HEK293T (cell line): ENCODE measurements around the gene RNF32.

Source experiments
- CTCF ChIA-PET: fragments of 350-600 bp; formaldehyde crosslinking; extraction: SDS; loops from one replicate; lab custom pipeline; 2021; ENCODE audit warnings: antibody characterized with exemption, inconsistent platforms; lab: Yijun Ruan, JAX
- POLR2A ChIA-PET: fragments of 350-600 bp; formaldehyde crosslinking; extraction: SDS; loops from one replicate; lab custom pipeline; 2020; ENCODE audit warnings: antibody characterized with exemption, inconsistent platforms; lab: Yijun Ruan, JAX
- DNase-seq: peaks from one replicate; pipeline ENCODE4 v3.0.0; 2012; ENCODE audit warnings: mixed read lengths; ENCODE audit errors: extremely low spot score
- ARNT ChIP-seq: fragments of 450-650 bp; IDR thresholded peaks from 2 replicates; pipeline ENCODE4 v1.6.1; 2017; ENCODE audit warnings: mild to moderate bottlenecking
- BHLHE40 ChIP-seq: fragments of 450-650 bp; IDR thresholded peaks from 2 replicates; pipeline ENCODE4 v1.6.1; 2016; ENCODE audit warnings: mild to moderate bottlenecking, moderate library complexity, borderline replicate concordance
- CTBP1 ChIP-seq: fragments of 450-650 bp; IDR thresholded peaks from 2 replicates; pipeline ENCODE4 v1.6.1; 2016; ENCODE audit warnings: borderline replicate concordance
- ELF4 ChIP-seq: fragments of 450-650 bp; IDR thresholded peaks from 2 replicates; pipeline ENCODE4 v1.6.1; 2017; ENCODE audit warnings: antibody characterized with exemption
- FOXA1 ChIP-seq: fragments of 450-650 bp; IDR thresholded peaks from 2 replicates; pipeline ENCODE4 v1.6.1; 2016; ENCODE audit warnings: mild to moderate bottlenecking
- FOXK2 ChIP-seq: fragments of 450-650 bp; IDR thresholded peaks from 2 replicates; pipeline ENCODE4 v1.6.1; 2016; ENCODE audit warnings: mild to moderate bottlenecking
- FOXM1 ChIP-seq: fragments of 450-650 bp; IDR thresholded peaks from 2 replicates; pipeline ENCODE4 v1.6.1; 2017; ENCODE audit warnings: mild to moderate bottlenecking, borderline replicate concordance
- HDGF ChIP-seq: fragments of 450-650 bp; IDR thresholded peaks from 2 replicates; pipeline ENCODE4 v1.6.1; 2017; ENCODE audit warnings: antibody characterized with exemption, borderline replicate concordance
- L3MBTL2 ChIP-seq: fragments of 450-650 bp; conservative IDR thresholded peaks from 2 replicates; pipeline ENCODE4 v1.6.1; 2016; ENCODE audit warnings: mild to moderate bottlenecking
- LEF1 ChIP-seq: fragments of 450-650 bp; IDR thresholded peaks from 2 replicates; pipeline ENCODE4 v1.6.1; 2017; ENCODE audit warnings: mild to moderate bottlenecking, borderline replicate concordance
- NFRKB ChIP-seq: fragments of 450-650 bp; IDR thresholded peaks from 2 replicates; pipeline ENCODE4 v1.6.1; 2016; ENCODE audit warnings: mild to moderate bottlenecking, moderate library complexity
- PKNOX1 ChIP-seq: fragments of 450-650 bp; IDR thresholded peaks from 2 replicates; pipeline ENCODE4 v1.6.1; 2016
- SP1 ChIP-seq: fragments of 450-650 bp; IDR thresholded peaks from 2 replicates; pipeline ENCODE4 v1.6.1; 2017
- SUZ12 ChIP-seq: fragments of 450-650 bp; IDR thresholded peaks from 2 replicates; pipeline ENCODE4 v1.6.1; 2016; ENCODE audit warnings: mild to moderate bottlenecking
- TARDBP ChIP-seq: fragments of 450-650 bp; IDR thresholded peaks from 2 replicates; pipeline ENCODE4 v1.6.1; 2016
- ZNF384 ChIP-seq: fragments of 450-650 bp; IDR thresholded peaks from 2 replicates; pipeline ENCODE4 v1.6.1; 2016

RNF32 gene

GRCh38 chr7:156656598-156656997 is 16.0 kb downstream of the RNF32 start:
- ChIA-PET CTCF (no interaction called here), POLR2A (no interaction called here)
- TF ChIP-seq NFRKB (no peak), FOXM1 (no peak), LEF1 (no peak), SUZ12 (no peak), HDGF (no peak), BHLHE40 (no peak), ARNT (no peak), ELF4 (no peak), TARDBP (no peak), SP1 (no peak), PKNOX1 (no peak), FOXK2 (no peak), ZNF384 (no peak), L3MBTL2 (no peak), FOXA1 (no peak)
- DNase-seq: no peak

- POLR2A ChIA-PET: no interaction called here
- TF ChIP-seq TARDBP: no peak
- no peak for TF ChIP-seq L3MBTL2
- TF ChIP-seq ARNT: no peak
- no peak for TF ChIP-seq FOXK2
- TF ChIP-seq HDGF: no peak
- no peak for TF ChIP-seq SP1
- TF ChIP-seq PKNOX1: no peak
- no peak for TF ChIP-seq LEF1
- no peak for TF ChIP-seq BHLHE40
- TF ChIP-seq ZNF384: no peak
- TF ChIP-seq FOXM1: no peak
- TF ChIP-seq SUZ12: no peak
- TF ChIP-seq FOXA1: no peak
- no peak for TF ChIP-seq CTBP1
- no peak for TF ChIP-seq NFRKB
- no peak for TF ChIP-seq ELF4
- DNase-seq: no peak
- CTCF ChIA-PET: no interaction called here
Observed at GRCh38 chr7:156657681-156658080, 17.1 kb downstream of the RNF32 start.

- CTCF ChIA-PET: no interaction called here
Observed at GRCh38 chr7:156659203-156659602, 18.6 kb downstream of the RNF32 start.

GRCh38 chr7:156659961-156660360 is 19.4 kb downstream of the RNF32 start:
- POLR2A ChIA-PET: no interaction called here
- CTCF ChIA-PET: no interaction called here
- no peak for DNase-seq

More at GRCh38 chr7:156659203-156659602, 18.6 kb downstream of the RNF32 start:
- POLR2A ChIA-PET: no interaction called here
- no peak for DNase-seq
- TF ChIP-seq ZNF384 (no peak), PKNOX1 (no peak), ELF4 (no peak), FOXM1 (no peak), FOXA1 (no peak), HDGF (no peak)

GRCh38 chr7:156661637-156662036 is 21.1 kb downstream of the RNF32 start:
- DNase-seq: no peak
- POLR2A ChIA-PET: no interaction called here
- CTCF ChIA-PET: interaction anchor here (0.7 kb wide), 1 partner anchor 688 kb away, joined by 5 read pairs; no protein-coding TSS in a partner anchor
- TF ChIP-seq ELF4 (no peak), ARNT (no peak), ZNF384 (no peak), LEF1 (no peak), FOXM1 (no peak), NFRKB (no peak), PKNOX1 (no peak), SUZ12 (no peak)

More at GRCh38 chr7:156659961-156660360, 19.4 kb downstream of the RNF32 start:
- TF ChIP-seq LEF1: no peak
- no peak for TF ChIP-seq ELF4
- no peak for TF ChIP-seq FOXK2
- TF ChIP-seq FOXA1: no peak
- no peak for TF ChIP-seq SUZ12
- TF ChIP-seq CTBP1: no peak
- no peak for TF ChIP-seq NFRKB
- no peak for TF ChIP-seq ARNT
- TF ChIP-seq BHLHE40: no peak
- TF ChIP-seq FOXM1: no peak
- no peak for TF ChIP-seq L3MBTL2
- no peak for TF ChIP-seq ZNF384
- no peak for TF ChIP-seq SP1
- TF ChIP-seq PKNOX1: no peak
- no peak for TF ChIP-seq TARDBP
- TF ChIP-seq HDGF: no peak
